Measurements from ENCODE around the gene PTPRT. TPM values are rescaled to one million over a fixed set of nuclear protein-coding genes. Genes with fewer than 3 reads are reported as not detected.

Gene PTPRT
- total and polyA plus RNA-seq, 2 donors (not counting 1 experiment from before 2014, with no cell fraction given): not detected

GRCh38 chr20:42611889-42612837, 577.5 kb downstream of the PTPRT start:
- TF ChIP-seq CTCF (conservative IDR thresholded peaks at IDR 0.05 in 1 of 2, IDR thresholded peaks at IDR 0.05 in 1 of 2; ENCODE audit: low read depth in 1 of 2, low read length in 2 of 2): no peak
- TF ChIP-seq EZH2 (IDR thresholded peaks at IDR 0.05; ENCODE audit: low read length, missing control alignments): no peak

GRCh38 chr20:42611423-42611822, 578.3 kb downstream of the PTPRT start:
- Histone ChIP-seq H2AFZ (ENCODE audit: low read length) (no peak overlapping the region), H3K4me2 (ENCODE audit: extremely low read depth, insufficient read depth, low read length) (no peak overlapping the region), H3K36me3 (ENCODE audit: control insufficient read depth, insufficient read depth, low read length) (no peaks in the 10 kb centered on the region), H3K9me3 (ENCODE audit: control insufficient read depth, insufficient read depth, low read depth, low read length) (no peaks in the 10 kb centered on the region), H3K27me3 (ENCODE audit: control insufficient read depth, insufficient read depth, low read length) (no peaks in the 10 kb centered on the region), H3K4me1 (ENCODE audit: control insufficient read depth, extremely low read depth, insufficient read depth, low read length) (no peaks in the 10 kb centered on the region), H3K79me2 (ENCODE audit: control insufficient read depth, insufficient read depth, low read length) (no peaks in the 10 kb centered on the region), H3K4me3 (replicated peaks in 1 of 4; ENCODE audit: control extremely low read depth in 1 of 4, insufficient read depth in 1 of 4, low read depth in 3 of 4, low read length in 4 of 4) (no peak overlapping the region), H3K9ac (ENCODE audit: insufficient read depth, low read length) (no peak overlapping the region), H4K20me1 (ENCODE audit: control insufficient read depth, extremely low read depth, insufficient read depth, low read length) (no peaks in the 10 kb centered on the region), H3K27ac (ENCODE audit: insufficient read depth, low read length) (no peak overlapping the region)
- TF ChIP-seq CTCF (conservative IDR thresholded peaks at IDR 0.05 in 1 of 2, IDR thresholded peaks at IDR 0.05 in 1 of 2; ENCODE audit: low read depth in 1 of 2, low read length in 2 of 2) (no peak), EZH2 (IDR thresholded peaks at IDR 0.05; ENCODE audit: low read length, missing control alignments) (no peak)
- no peak for DNase-seq (ENCODE audit: low read depth in 2 of 2)

More at GRCh38 chr20:42611889-42612837, 577.5 kb downstream of the PTPRT start:
- Histone ChIP-seq H3K9me3 (ENCODE audit: control insufficient read depth, insufficient read depth, low read depth, low read length) (no peaks in the 10 kb centered on the region), H3K27ac (ENCODE audit: insufficient read depth, low read length) (no peak overlapping the region), H3K79me2 (ENCODE audit: control insufficient read depth, insufficient read depth, low read length) (no peaks in the 10 kb centered on the region), H2AFZ (ENCODE audit: low read length) (no peak overlapping the region), H3K4me3 (replicated peaks in 1 of 4; ENCODE audit: control extremely low read depth in 1 of 4, insufficient read depth in 1 of 4, low read depth in 3 of 4, low read length in 4 of 4) (no peak overlapping the region), H4K20me1 (ENCODE audit: control insufficient read depth, extremely low read depth, insufficient read depth, low read length) (no peaks in the 10 kb centered on the region), H3K9ac (ENCODE audit: insufficient read depth, low read length) (no peak overlapping the region), H3K36me3 (ENCODE audit: control insufficient read depth, insufficient read depth, low read length) (no peaks in the 10 kb centered on the region), H3K27me3 (ENCODE audit: control insufficient read depth, insufficient read depth, low read length) (no peaks in the 10 kb centered on the region), H3K4me2 (ENCODE audit: extremely low read depth, insufficient read depth, low read length) (no peak overlapping the region), H3K4me1 (ENCODE audit: control insufficient read depth, extremely low read depth, insufficient read depth, low read length) (no peaks in the 10 kb centered on the region)
- DNase-seq (ENCODE audit: low read depth in 2 of 2): no peak

- Histone ChIP-seq H3K27me3 (ENCODE audit: control insufficient read depth, insufficient read depth, low read length) (no peaks in the 10 kb centered on the region), H3K9me3 (ENCODE audit: control insufficient read depth, insufficient read depth, low read depth, low read length) (no peaks in the 10 kb centered on the region), H2AFZ (ENCODE audit: low read length) (no peak overlapping the region), H3K27ac (ENCODE audit: insufficient read depth, low read length) (no peak overlapping the region), H3K4me3 (replicated peaks in 1 of 4; ENCODE audit: control extremely low read depth in 1 of 4, insufficient read depth in 1 of 4, low read depth in 3 of 4, low read length in 4 of 4) (no peak overlapping the region), H3K9ac (ENCODE audit: insufficient read depth, low read length) (no peak overlapping the region), H3K79me2 (ENCODE audit: control insufficient read depth, insufficient read depth, low read length) (no peaks in the 10 kb centered on the region), H3K4me2 (ENCODE audit: extremely low read depth, insufficient read depth, low read length) (no peak overlapping the region), H4K20me1 (ENCODE audit: control insufficient read depth, extremely low read depth, insufficient read depth, low read length) (no peaks in the 10 kb centered on the region), H3K4me1 (ENCODE audit: control insufficient read depth, extremely low read depth, insufficient read depth, low read length) (no peaks in the 10 kb centered on the region), H3K36me3 (ENCODE audit: control insufficient read depth, insufficient read depth, low read length) (no peaks in the 10 kb centered on the region)
- DNase-seq (ENCODE audit: low read depth in 2 of 2): no peak
- TF ChIP-seq CTCF (conservative IDR thresholded peaks at IDR 0.05 in 1 of 2, IDR thresholded peaks at IDR 0.05 in 1 of 2; ENCODE audit: low read depth in 1 of 2, low read length in 2 of 2) (no peak), EZH2 (IDR thresholded peaks at IDR 0.05; ENCODE audit: low read length, missing control alignments) (no peak)
Measured at GRCh38 chr20:42610070-42610469, 579.6 kb downstream of the PTPRT start.
